Activated naive CD8-positive, alpha-beta T cell (primary cell): ENCODE measurements around the gene MAST4.

ENCODE experiments used
- H3K27ac Mint-ChIP-seq: one replicate; pipeline ENCODE4 v1.8.0; 2021; ENCODE audit warnings: mixed read lengths
- H3K27me3 Mint-ChIP-seq: one replicate; pipeline ENCODE4 v1.8.0; 2021; ENCODE audit warnings: mixed read lengths
- H3K36me3 Mint-ChIP-seq: one replicate; pipeline ENCODE4 v1.8.0; 2021; ENCODE audit warnings: mixed read lengths
- H3K4me1 Mint-ChIP-seq: one replicate; pipeline ENCODE4 v1.8.0; 2021; ENCODE audit warnings: low read depth, mixed read lengths
- H3K4me3 Mint-ChIP-seq: one replicate; pipeline ENCODE4 v1.8.0; 2021; ENCODE audit warnings: mild to moderate bottlenecking, mixed read lengths
- H3K9me3 Mint-ChIP-seq: one replicate; pipeline ENCODE4 v1.8.0; 2021; ENCODE audit warnings: low read depth, mixed read lengths

Gene MAST4

DNA sequence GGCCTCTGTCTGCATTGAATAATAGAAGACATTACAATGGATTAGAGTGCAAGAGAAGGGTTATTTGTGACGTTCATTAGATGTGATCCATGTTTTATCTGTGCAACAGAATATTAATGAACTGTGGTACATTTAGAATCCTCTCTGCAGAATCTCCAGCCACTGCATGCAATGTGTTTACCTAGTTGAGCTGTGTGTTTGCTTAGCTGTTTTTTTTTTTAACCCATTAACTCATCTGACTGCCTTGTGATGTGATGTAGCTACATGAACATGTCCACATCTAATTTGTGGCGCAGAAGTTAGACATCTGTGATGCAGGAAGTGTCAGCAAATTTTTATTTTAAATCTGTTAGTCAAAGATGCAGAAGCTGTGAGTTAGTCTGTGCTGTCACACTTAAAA is 363.5 kb downstream of the MAST4 start:
- H3K36me3 Mint-ChIP-seq = no peaks in the 10 kb centered on the region
- H3K27ac Mint-ChIP-seq = no peak overlapping the region
- no peaks in the 10 kb centered on the region for H3K9me3 Mint-ChIP-seq
- H3K4me1 Mint-ChIP-seq = no peaks in the 10 kb centered on the region
- no peak overlapping the region for H3K4me3 Mint-ChIP-seq
- peaks cover 6% of the 10 kb centered on the region for H3K27me3 Mint-ChIP-seq

GRCh38 chr5:66960369-66961137 is 364.4 kb downstream of the MAST4 start:
- no peaks in the 10 kb centered on the region for H3K9me3 Mint-ChIP-seq
- no peaks in the 10 kb centered on the region for H3K36me3 Mint-ChIP-seq
- H3K4me3 Mint-ChIP-seq = no peak overlapping the region
- no peak overlapping the region for H3K27ac Mint-ChIP-seq
- peaks cover 8% of the 10 kb centered on the region for H3K27me3 Mint-ChIP-seq
- no peaks in the 10 kb centered on the region for H3K4me1 Mint-ChIP-seq

GRCh38 chr5:66963559-66963971 is 367.4 kb downstream of the MAST4 start:
- Mint-ChIP-seq H3K4me3 (no peak overlapping the region), H3K27ac (no peak overlapping the region), H3K9me3 (no peaks in the 10 kb centered on the region), H3K4me1 (no peaks in the 10 kb centered on the region), H3K27me3 (peaks cover 6% of the 10 kb centered on the region), H3K36me3 (no peaks in the 10 kb centered on the region)

DNA sequence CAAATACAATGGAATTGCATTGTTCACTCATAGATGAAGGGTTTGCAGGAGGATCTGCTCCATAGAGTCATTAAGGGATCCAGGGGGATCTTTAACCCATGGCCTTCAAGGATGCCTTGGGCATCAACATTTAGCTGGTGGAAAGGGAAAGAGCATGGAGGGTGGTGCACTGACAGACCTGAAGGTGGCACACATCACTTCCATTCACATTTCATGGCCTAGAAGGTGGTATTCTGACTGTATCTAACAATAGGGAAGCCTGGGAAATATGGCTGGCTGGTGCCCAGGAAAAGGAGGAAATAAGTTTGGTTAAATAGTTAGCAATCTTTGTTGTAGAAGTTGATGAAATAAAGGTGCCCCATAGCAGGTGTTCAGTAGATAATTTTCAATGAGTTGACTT is 370.2 kb downstream of the MAST4 start:
- Mint-ChIP-seq H3K27ac (no peak overlapping the region), H3K9me3 (no peaks in the 10 kb centered on the region), H3K27me3 (peaks cover 2% of the 10 kb centered on the region), H3K4me1 (no peaks in the 10 kb centered on the region), H3K36me3 (no peaks in the 10 kb centered on the region), H3K4me3 (no peak overlapping the region)

DNA sequence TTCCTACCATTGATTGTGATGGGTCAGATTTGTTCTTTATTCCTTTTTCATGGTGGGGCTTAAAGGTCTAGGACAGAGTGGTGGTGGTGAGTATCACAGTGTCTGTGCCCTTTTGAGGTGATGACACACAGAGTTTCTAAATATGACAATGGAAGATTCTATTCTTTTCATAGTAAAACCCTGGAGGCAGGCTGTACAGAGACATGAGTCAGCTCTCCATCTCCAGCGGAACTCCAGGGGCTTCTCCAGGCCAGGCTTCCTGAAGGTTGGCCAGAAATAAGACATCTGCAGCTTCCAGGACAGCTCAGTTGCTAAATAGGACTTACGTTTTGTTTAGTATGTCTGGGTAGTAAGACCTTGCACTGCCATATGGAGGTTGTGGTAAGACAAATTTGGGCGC is 370.9 kb downstream of the MAST4 start:
- Mint-ChIP-seq H3K27ac (no peak overlapping the region), H3K4me3 (no peak overlapping the region), H3K27me3 (peaks cover 2% of the 10 kb centered on the region), H3K9me3 (no peaks in the 10 kb centered on the region), H3K36me3 (no peaks in the 10 kb centered on the region), H3K4me1 (no peaks in the 10 kb centered on the region)

DNA sequence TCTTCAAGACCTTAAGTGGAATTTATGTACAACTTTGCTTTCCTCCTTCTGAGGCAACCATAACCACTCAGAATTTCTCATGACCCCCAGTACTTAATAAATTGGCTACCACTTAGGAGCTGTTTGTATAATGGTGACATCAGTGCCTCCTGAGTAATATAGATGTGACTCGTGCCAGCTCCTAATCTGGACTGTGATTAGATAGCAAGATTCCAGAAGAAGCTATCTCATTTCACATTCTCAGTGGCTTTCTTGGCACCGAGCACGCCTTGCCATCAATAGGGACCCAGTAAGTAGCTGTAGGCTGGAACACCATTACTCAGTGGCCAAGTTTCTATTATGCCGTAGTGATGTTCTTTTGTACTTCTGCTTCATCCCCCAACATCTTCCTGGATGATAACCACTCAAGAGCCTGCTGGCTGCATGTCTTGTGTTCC is 371.7 kb downstream of the MAST4 start:
- H3K36me3 Mint-ChIP-seq = no peaks in the 10 kb centered on the region
- H3K4me1 Mint-ChIP-seq = no peaks in the 10 kb centered on the region
- no peaks in the 10 kb centered on the region for H3K9me3 Mint-ChIP-seq
- H3K27me3 Mint-ChIP-seq = peaks cover 2% of the 10 kb centered on the region
- H3K4me3 Mint-ChIP-seq = no peak overlapping the region
- no peak overlapping the region for H3K27ac Mint-ChIP-seq

DNA sequence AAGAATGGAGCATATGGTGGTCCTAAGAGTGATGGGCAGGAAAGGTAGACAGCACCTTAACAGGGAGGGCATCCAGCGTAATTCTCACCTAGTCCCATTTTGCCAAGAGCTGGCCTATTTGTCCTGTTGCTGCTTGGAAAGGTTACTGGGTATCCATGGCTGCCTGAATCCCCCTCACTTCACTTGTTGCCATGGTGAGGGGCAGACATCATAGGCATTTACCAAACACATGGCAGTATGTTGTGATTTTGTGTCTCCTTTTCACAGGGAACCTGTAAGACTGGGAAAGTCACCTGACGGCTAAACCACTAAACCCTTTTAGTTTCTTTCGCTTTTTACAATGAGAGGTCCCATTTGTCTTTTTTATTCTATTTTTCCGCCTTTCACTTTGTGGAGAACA is 373.3 kb downstream of the MAST4 start:
- no peak overlapping the region for H3K4me3 Mint-ChIP-seq
- peaks cover 2% of the 10 kb centered on the region for H3K27me3 Mint-ChIP-seq
- H3K9me3 Mint-ChIP-seq = no peaks in the 10 kb centered on the region
- H3K27ac Mint-ChIP-seq = no peak overlapping the region
- no peaks in the 10 kb centered on the region for H3K36me3 Mint-ChIP-seq
- no peaks in the 10 kb centered on the region for H3K4me1 Mint-ChIP-seq

DNA sequence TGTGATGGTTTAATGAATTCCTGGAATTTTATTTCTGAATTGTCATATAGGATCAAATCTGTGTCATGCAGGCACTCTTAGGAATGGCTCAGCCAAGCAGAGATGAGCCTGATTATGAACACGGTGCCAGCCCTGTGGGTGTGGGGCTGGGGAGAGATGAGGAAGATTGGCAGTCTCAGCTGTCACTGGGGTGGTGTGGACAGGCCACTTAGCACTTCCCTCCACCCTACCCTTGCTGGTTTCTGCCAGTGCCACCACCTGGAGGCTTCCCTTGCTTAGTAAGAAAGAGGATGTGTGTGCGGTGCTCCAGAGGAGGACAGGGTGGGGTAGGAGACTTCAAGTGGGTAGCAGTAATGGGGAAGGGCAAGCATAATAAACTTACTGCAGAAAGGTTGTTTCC is 373.8 kb downstream of the MAST4 start:
- Mint-ChIP-seq H3K36me3 (no peaks in the 10 kb centered on the region), H3K9me3 (no peaks in the 10 kb centered on the region), H3K4me1 (no peaks in the 10 kb centered on the region), H3K27ac (no peak overlapping the region), H3K27me3 (peaks cover 2% of the 10 kb centered on the region), H3K4me3 (no peak overlapping the region)

- Mint-ChIP-seq H3K4me1 (no peaks in the 10 kb centered on the region), H3K27ac (no peak overlapping the region), H3K4me3 (no peak overlapping the region), H3K36me3 (no peaks in the 10 kb centered on the region), H3K9me3 (no peaks in the 10 kb centered on the region), H3K27me3 (no peaks in the 10 kb centered on the region)
Observed at GRCh38 chr5:66972004-66972403, 375.8 kb downstream of the MAST4 start.

- Mint-ChIP-seq H3K27ac (no peak overlapping the region), H3K36me3 (no peaks in the 10 kb centered on the region), H3K27me3 (peaks cover 4% of the 10 kb centered on the region)
Observed at GRCh38 chr5:66974256-66974655, 378.1 kb downstream of the MAST4 start.

GRCh38 chr5:66976108-66976507 is 379.9 kb downstream of the MAST4 start:
- Mint-ChIP-seq H3K9me3 (no peaks in the 10 kb centered on the region), H3K36me3 (no peaks in the 10 kb centered on the region), H3K4me3 (no peak overlapping the region), H3K4me1 (no peaks in the 10 kb centered on the region), H3K27ac (no peak overlapping the region), H3K27me3 (peaks cover 4% of the 10 kb centered on the region)

More at GRCh38 chr5:66974256-66974655, 378.1 kb downstream of the MAST4 start:
- no peaks in the 10 kb centered on the region for H3K4me1 Mint-ChIP-seq
- no peak overlapping the region for H3K4me3 Mint-ChIP-seq
- H3K9me3 Mint-ChIP-seq = no peaks in the 10 kb centered on the region

DNA sequence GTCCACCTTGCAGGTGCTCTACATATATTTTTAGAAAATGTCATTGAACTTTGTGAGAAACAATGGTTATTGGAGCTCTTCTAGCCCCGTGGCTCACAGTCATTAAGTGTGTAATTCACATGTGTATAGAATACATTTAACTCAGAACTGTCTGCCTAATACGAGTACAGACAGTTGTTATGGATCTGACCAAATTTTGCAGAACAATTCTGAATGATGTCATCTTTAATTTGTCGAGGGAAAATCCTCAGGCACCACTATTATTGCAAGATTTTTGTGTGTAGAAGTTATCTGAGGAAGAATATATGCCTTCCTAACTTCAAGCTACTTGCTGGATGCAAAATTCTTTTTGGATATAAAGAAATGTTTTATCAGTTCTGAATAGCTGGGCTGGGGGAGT is 383.5 kb downstream of the MAST4 start:
- H3K27me3 Mint-ChIP-seq = peaks cover 6% of the 10 kb centered on the region
- no peaks in the 10 kb centered on the region for H3K36me3 Mint-ChIP-seq
- no peak overlapping the region for H3K27ac Mint-ChIP-seq
- H3K4me1 Mint-ChIP-seq = no peaks in the 10 kb centered on the region
- no peak overlapping the region for H3K4me3 Mint-ChIP-seq
- H3K9me3 Mint-ChIP-seq = no peaks in the 10 kb centered on the region

DNA sequence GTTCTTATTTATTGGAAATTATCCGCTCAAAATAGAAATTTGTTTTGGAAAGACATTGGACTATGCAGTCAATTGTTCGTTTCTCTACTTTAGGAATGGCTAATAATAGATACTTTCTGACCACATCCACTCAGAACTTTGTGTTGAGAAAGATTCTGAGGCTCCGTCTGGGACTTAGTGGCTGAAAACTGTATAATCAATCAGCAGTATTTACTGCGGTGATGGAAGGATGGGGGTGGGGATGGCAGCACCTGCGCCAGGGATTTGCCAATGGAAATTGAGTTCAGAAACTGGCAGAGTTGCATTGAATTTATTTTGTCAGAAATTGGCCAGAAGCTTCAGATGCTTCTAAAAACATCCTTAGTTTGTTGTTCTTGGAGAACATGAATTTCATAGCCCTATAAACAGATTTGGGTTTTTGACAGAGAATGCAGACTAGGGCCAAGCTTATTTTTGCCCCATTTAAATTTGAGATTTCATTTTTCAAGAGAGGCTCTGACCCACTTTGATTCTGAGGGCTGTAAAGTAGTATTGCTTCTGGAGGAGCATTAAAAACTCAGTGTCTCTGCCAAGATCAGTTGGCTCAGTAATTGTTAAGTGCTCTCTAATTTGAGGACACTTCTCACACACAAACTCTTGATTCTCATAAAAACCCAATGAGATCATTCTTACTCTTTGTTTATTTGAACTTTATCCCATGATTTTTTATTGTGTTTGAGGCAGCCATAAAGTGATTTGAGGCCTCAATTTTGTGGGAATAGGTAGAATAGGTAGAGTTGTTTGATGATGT is 385.3 kb downstream of the MAST4 start:
- Mint-ChIP-seq H3K9me3 (no peaks in the 10 kb centered on the region), H3K27me3 (peaks cover 6% of the 10 kb centered on the region), H3K4me1 (no peaks in the 10 kb centered on the region), H3K4me3 (no peak overlapping the region), H3K27ac (no peak overlapping the region), H3K36me3 (no peaks in the 10 kb centered on the region)

DNA sequence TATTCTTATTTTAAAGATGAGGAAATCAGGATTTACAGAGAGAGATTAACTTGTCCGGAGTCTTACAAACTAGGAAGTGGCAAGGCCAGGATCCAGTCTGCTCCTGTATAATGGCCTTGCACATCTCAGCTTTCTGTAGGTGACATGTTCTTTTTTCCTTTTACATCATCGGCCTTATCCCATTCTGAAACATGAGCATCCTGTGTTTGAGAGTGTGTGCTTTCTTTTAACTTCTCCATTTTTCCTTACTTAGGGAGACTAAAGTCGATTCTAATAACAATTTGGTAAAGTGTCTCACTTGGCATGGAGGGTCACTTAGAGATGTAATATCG is 385.8 kb downstream of the MAST4 start:
- no peak overlapping the region for H3K27ac Mint-ChIP-seq

DNA sequence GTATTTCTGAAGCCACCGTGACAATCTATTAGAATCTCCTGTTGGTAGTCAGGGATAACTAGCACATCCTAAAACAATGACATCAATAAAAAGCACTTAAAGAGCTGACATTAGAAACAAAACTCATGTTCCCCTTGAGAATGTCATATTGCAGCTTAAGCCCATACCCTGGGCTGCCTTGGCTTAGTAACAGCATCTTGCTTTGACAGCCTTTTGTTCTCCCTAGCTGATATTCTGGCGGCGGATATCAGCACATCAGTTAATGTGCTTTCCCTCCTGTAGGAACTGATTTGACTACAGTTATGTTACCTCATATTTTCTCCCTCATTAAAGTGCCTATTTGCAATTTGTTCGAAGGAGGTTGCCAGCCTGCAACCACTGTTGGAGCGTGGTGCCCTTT is 386.3 kb downstream of the MAST4 start:
- no peaks in the 10 kb centered on the region for H3K9me3 Mint-ChIP-seq
- no peak overlapping the region for H3K4me3 Mint-ChIP-seq
- H3K27ac Mint-ChIP-seq = no peak overlapping the region
- H3K4me1 Mint-ChIP-seq = no peaks in the 10 kb centered on the region
- no peaks in the 10 kb centered on the region for H3K36me3 Mint-ChIP-seq
- peaks cover 6% of the 10 kb centered on the region for H3K27me3 Mint-ChIP-seq

More for the DNA sequence above, 385.8 kb downstream of the MAST4 start:
- Mint-ChIP-seq H3K9me3 (no peaks in the 10 kb centered on the region), H3K36me3 (no peaks in the 10 kb centered on the region), H3K4me1 (no peaks in the 10 kb centered on the region), H3K4me3 (no peak overlapping the region), H3K27me3 (peaks cover 6% of the 10 kb centered on the region)
